ENCODE measurements around the gene SUPT3H. TPM values are rescaled to one million over a fixed set of nuclear protein-coding genes. Genes with fewer than 3 reads are reported as not detected.

SUPT3H gene
- polyA plus RNA-seq, 1 donor (not counting 4 experiments of a cell fraction or from before 2014, with no cell fraction given) = 7.6 TPM

GRCh38 chr6:45082091-45082490 lies 295.6 kb downstream of the SUPT3H start:
- FAIRE-seq (no peak), DNase-seq (ENCODE audit: low read depth, low spot score) (no peak)
- Histone ChIP-seq H3K27me3 (ENCODE audit: control insufficient read depth, extremely low read depth, insufficient read depth, low read length) (no peaks in the 10 kb centered on the region), H4K20me1 (ENCODE audit: control insufficient read depth, extremely low read depth, insufficient read depth, low read length) (no peaks in the 10 kb centered on the region), H3K9me3 (ENCODE audit: control insufficient read depth, low read depth, low read length) (no peaks in the 10 kb centered on the region), H3K36me3 (ENCODE audit: control insufficient read depth in 2 of 2, extremely low read depth in 1 of 2, insufficient read depth in 2 of 2, low read length in 2 of 2) (no peaks in the 10 kb centered on the region), H3K4me2 (ENCODE audit: control insufficient read depth, extremely low read depth, insufficient read depth, low read depth, low read length) (no peak overlapping the region), H3K9me1 (ENCODE audit: control insufficient read depth, extremely low read depth, insufficient read depth, low read length) (no peaks in the 10 kb centered on the region), H2AFZ (ENCODE audit: control insufficient read depth, low read length) (no peak overlapping the region), H3K4me1 (ENCODE audit: control insufficient read depth, extremely low read depth, insufficient read depth, low read length) (no peaks in the 10 kb centered on the region), H3K79me2 (ENCODE audit: control insufficient read depth, insufficient read depth, low read length) (no peaks in the 10 kb centered on the region), H3K4me3 (ENCODE audit: control insufficient read depth in 2 of 3, extremely low read depth in 1 of 3, insufficient read depth in 2 of 3, low read depth in 1 of 3, low read length in 3 of 3) (no peak overlapping the region), H3K27ac (ENCODE audit: control insufficient read depth, insufficient read depth, low read length) (no peak overlapping the region), H3K9ac (ENCODE audit: control insufficient read depth, extremely low read depth, insufficient read depth, low read length) (no peak overlapping the region)
- no peak for TF ChIP-seq EZH2 (IDR thresholded peaks at IDR 0.05; ENCODE audit: low read length)
- no peak for TF ChIP-seq CTCF (optimal IDR thresholded peaks at IDR 0.05 in 1 of 3, IDR thresholded peaks at IDR 0.05 in 1 of 3, conservative IDR thresholded peaks at IDR 0.05 in 1 of 3; ENCODE audit: extremely low read depth in 1 of 3, insufficient read depth in 2 of 3, low read length in 3 of 3)
- dilution Hi-C loops (cut with MboI; ENCODE audit: extremely low pct_ligation_motif_present, low sequenced_read_pairs) = no loop called here

- TF ChIP-seq EZH2 (IDR thresholded peaks at IDR 0.05; ENCODE audit: low read length) (no peak), CTCF (optimal IDR thresholded peaks at IDR 0.05 in 1 of 3, IDR thresholded peaks at IDR 0.05 in 1 of 3, conservative IDR thresholded peaks at IDR 0.05 in 1 of 3; ENCODE audit: extremely low read depth in 1 of 3, insufficient read depth in 2 of 3, low read length in 3 of 3) (no peak)
- no peak overlapping the region for H2AFZ ChIP-seq (ENCODE audit: control insufficient read depth, low read length)
- H3K79me2 ChIP-seq (ENCODE audit: control insufficient read depth, insufficient read depth, low read length) = no peaks in the 10 kb centered on the region
- dilution Hi-C loops (cut with MboI; ENCODE audit: extremely low pct_ligation_motif_present, low sequenced_read_pairs) = no loop called here
- H3K36me3 ChIP-seq (ENCODE audit: control insufficient read depth in 2 of 2, extremely low read depth in 1 of 2, insufficient read depth in 2 of 2, low read length in 2 of 2) = no peaks in the 10 kb centered on the region
- H3K9ac ChIP-seq (ENCODE audit: control insufficient read depth, extremely low read depth, insufficient read depth, low read length) = no peak overlapping the region
- no peak overlapping the region for H3K27ac ChIP-seq (ENCODE audit: control insufficient read depth, insufficient read depth, low read length)
- H3K27me3 ChIP-seq (ENCODE audit: control insufficient read depth, extremely low read depth, insufficient read depth, low read length) = no peaks in the 10 kb centered on the region
- no peaks in the 10 kb centered on the region for H3K4me1 ChIP-seq (ENCODE audit: control insufficient read depth, extremely low read depth, insufficient read depth, low read length)
- H3K9me1 ChIP-seq (ENCODE audit: control insufficient read depth, extremely low read depth, insufficient read depth, low read length) = no peaks in the 10 kb centered on the region
- FAIRE-seq (no peak), DNase-seq (ENCODE audit: low read depth, low spot score) (no peak)
- H3K4me3 ChIP-seq (ENCODE audit: control insufficient read depth in 2 of 3, extremely low read depth in 1 of 3, insufficient read depth in 2 of 3, low read depth in 1 of 3, low read length in 3 of 3) = no peak overlapping the region
- H4K20me1 ChIP-seq (ENCODE audit: control insufficient read depth, extremely low read depth, insufficient read depth, low read length) = no peaks in the 10 kb centered on the region
- no peaks in the 10 kb centered on the region for H3K9me3 ChIP-seq (ENCODE audit: control insufficient read depth, low read depth, low read length)
- no peak overlapping the region for H3K4me2 ChIP-seq (ENCODE audit: control insufficient read depth, extremely low read depth, insufficient read depth, low read depth, low read length)
Observed at GRCh38 chr6:45081634-45082033, 296.1 kb downstream of the SUPT3H start.
